ENCODE results near the gene TRIM56. TPM values are rescaled to one million over a fixed set of nuclear protein-coding genes. Genes with fewer than 3 reads are reported as not detected.

Gene TRIM56
- total and polyA plus RNA-seq, 2 of the 13 experiments (the other 11 are each of a cell fraction or from before 2014, with no cell fraction given) = 3.2 to 7.1 TPM

- no peak for TF ChIP-seq ZNF646 (CRISPR knock-in tag; IDR thresholded peaks at IDR 0.05)
- peak; percentile 74; the same call in 1 of the 2 replicates for TF ChIP-seq HMG20A (CRISPR knock-in tag; IDR thresholded peaks at IDR 0.05; ENCODE audit: borderline replicate concordance)
- peak; percentile 61; the same call in 1 of the 2 replicates for TF ChIP-seq DRAP1 (CRISPR knock-in tag; IDR thresholded peaks at IDR 0.05)
- TF ChIP-seq ZHX1 (CRISPR knock-in tag; IDR thresholded peaks at IDR 0.05; ENCODE audit: low read depth) = no peak
- peak; percentile 80 for TF ChIP-seq RFX1 (IDR thresholded peaks at IDR 0.05)
- TF ChIP-seq PCBP2 (optimal IDR thresholded peaks at IDR 0.05; ENCODE audit: low read depth, low read length, poor library complexity, severe bottlenecking) = no peak
- no peak for TF ChIP-seq YEATS4 (CRISPR knock-in tag; IDR thresholded peaks at IDR 0.05; ENCODE audit: borderline replicate concordance)
- no peak; the same call in 1 of the 2 replicates for TF ChIP-seq THAP11 (CRISPR knock-in tag; IDR thresholded peaks at IDR 0.05)
- no peak for TF ChIP-seq REPIN1 (CRISPR knock-in tag; IDR thresholded peaks at IDR 0.05; ENCODE audit: borderline replicate concordance, low read depth)
- no peak for TF ChIP-seq RARG (CRISPR knock-in tag; IDR thresholded peaks at IDR 0.05; ENCODE audit: low read depth)
Observed at GRCh38 chr7:101124376-101125056, 39.2 kb downstream of the TRIM56 start (continued).
